ENCODE measurements around the gene CTDSP2. TPM values are rescaled to one million over a fixed set of nuclear protein-coding genes. Genes with fewer than 3 reads are reported as not detected.

CTDSP2 gene
- polyA plus RNA-seq, 2 of the 4 experiments (the other 2 are of a cell fraction), result 31.3 to 87.7 TPM

- Histone ChIP-seq H3K4me1 (peaks cover 67% of the 10 kb centered on the region), H3K4me2 (peak overlapping the region; percentile 90), H3K27ac (peak overlapping the region; percentile 85 to 95), H3K9me3 (no peaks in the 10 kb centered on the region), H3K4me3 (no peak overlapping the region)
- POLR2A ChIA-PET, result interaction anchor here (0.8 to 4.4 kb wide), 4 partner anchors 30 to 139 kb away, joined by 3 to 77 read pairs (median 34); partner anchors contain the start of gene CTDSP2
- DNase-seq (ENCODE audit: low read depth in 1 of 2, low spot score in 1 of 2) (no peak), FAIRE-seq (no peak), ATAC-seq (no peak)
- CTCF ChIA-PET, result interaction anchor here (0.7 to 8.3 kb wide), 16 partner anchors 8 to 129 kb away, joined by 3 to 87 read pairs (median 11); partner anchors contain the start of genes AVIL, CTDSP2, CYP27B1 and TSFM
- TF ChIP-seq HDAC2 (IDR thresholded peaks at IDR 0.05) (no peak), ZNF302 (CRISPR knock-in tag; IDR thresholded peaks at IDR 0.05) (no peak), KDM1A (IDR thresholded peaks at IDR 0.05; ENCODE audit: low read depth) (no peak), POLR2A (IDR thresholded peaks at IDR 0.05; ENCODE audit: low read length) (no peak), ZSCAN20 (CRISPR knock-in tag; IDR thresholded peaks at IDR 0.05) (no peak), MAX (IDR thresholded peaks at IDR 0.05) (no peak), KDM5A (IDR thresholded peaks at IDR 0.05) (no peak), REST (IDR thresholded peaks at IDR 0.05) (no peak), MYC (IDR thresholded peaks at IDR 0.05; ENCODE audit: borderline replicate concordance, low read length) (no peak), ZFP36 (IDR thresholded peaks at IDR 0.05; ENCODE audit: borderline replicate concordance, partially characterized antibody) (no peak), CHD4 (IDR thresholded peaks at IDR 0.05; ENCODE audit: borderline replicate concordance) (no peak), RFX5 (IDR thresholded peaks at IDR 0.05) (no peak)
- 84% methylated on average over 5 of the region's 5 CpGs for WGBS (ENCODE audit: missing lambda C conversion rate)
Measured at GRCh38 chr12:57895389-57896114, 49.0 kb upstream of the CTDSP2 start.

GRCh38 chr12:57894399-57895292 lies 48.1 kb upstream of the CTDSP2 start:
- POLR2A ChIA-PET, result interaction anchor here (4.2 to 4.4 kb wide), 2 partner anchors 29 to 48 kb away, joined by 62 to 77 read pairs; partner anchors contain the start of gene CTDSP2
- Histone ChIP-seq H3K9me3 (no peaks in the 10 kb centered on the region), H3K4me2 (0 out of 3 replicates have a peak overlapping the region, but pooled peaks have one; percentile 42), H3K4me1 (peaks cover 77% of the 10 kb centered on the region), H3K4me3 (no peak overlapping the region), H3K27ac (peak overlapping the region; percentile 58 to 78; a peak in 5 of 6 replicates)
- TF ChIP-seq POLR2A (IDR thresholded peaks at IDR 0.05; ENCODE audit: low read length), result no peak
- no peak for TF ChIP-seq RCOR1 (IDR thresholded peaks at IDR 0.05; ENCODE audit: low read depth, low read length)
- no peak for TF ChIP-seq HOXB13 (CRISPR knock-in tag; IDR thresholded peaks at IDR 0.05; ENCODE audit: low read depth)
- no peak for TF ChIP-seq SREBF2 (IDR thresholded peaks at IDR 0.05)
- TF ChIP-seq CHD2 (IDR thresholded peaks at IDR 0.05; ENCODE audit: low read length, partially characterized antibody), result no peak
- TF ChIP-seq, protein P1, sequence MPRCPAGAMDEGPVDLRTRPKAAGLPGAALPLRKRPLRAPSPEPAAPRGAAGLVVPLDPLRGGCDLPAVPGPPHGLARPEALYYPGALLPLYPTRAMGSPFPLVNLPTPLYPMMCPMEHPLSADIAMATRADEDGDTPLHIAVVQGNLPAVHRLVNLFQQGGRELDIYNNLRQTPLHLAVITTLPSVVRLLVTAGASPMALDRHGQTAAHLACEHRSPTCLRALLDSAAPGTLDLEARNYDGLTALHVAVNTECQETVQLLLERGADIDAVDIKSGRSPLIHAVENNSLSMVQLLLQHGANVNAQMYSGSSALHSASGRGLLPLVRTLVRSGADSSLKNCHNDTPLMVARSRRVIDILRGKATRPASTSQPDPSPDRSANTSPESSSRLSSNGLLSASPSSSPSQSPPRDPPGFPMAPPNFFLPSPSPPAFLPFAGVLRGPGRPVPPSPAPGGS (IDR thresholded peaks at IDR 0.05), result no peak
- no peak for TF ChIP-seq RFX5 (IDR thresholded peaks at IDR 0.05)
- no peak for TF ChIP-seq CBX8 (IDR thresholded peaks at IDR 0.05)
- ATAC-seq (no peak), FAIRE-seq (no peak), DNase-seq (ENCODE audit: low read depth in 1 of 2, low spot score in 1 of 2) (no peak)
- 95% methylated on average over 6 of the region's 6 CpGs for WGBS (ENCODE audit: missing lambda C conversion rate)
- CTCF ChIA-PET, result interaction anchor here (0.7 to 8.3 kb wide), 11 partner anchors 9 to 128 kb away, joined by 3 to 87 read pairs (median 11); partner anchors contain the start of genes CTDSP2, CYP27B1 and TSFM
